ENCODE measurements around the gene AKAP8L. TPM values are rescaled to one million over a fixed set of nuclear protein-coding genes. Genes with fewer than 3 reads are reported as not detected.

The AKAP8L gene
- total RNA-seq, 1 donor, result 69.5 TPM

DNA sequence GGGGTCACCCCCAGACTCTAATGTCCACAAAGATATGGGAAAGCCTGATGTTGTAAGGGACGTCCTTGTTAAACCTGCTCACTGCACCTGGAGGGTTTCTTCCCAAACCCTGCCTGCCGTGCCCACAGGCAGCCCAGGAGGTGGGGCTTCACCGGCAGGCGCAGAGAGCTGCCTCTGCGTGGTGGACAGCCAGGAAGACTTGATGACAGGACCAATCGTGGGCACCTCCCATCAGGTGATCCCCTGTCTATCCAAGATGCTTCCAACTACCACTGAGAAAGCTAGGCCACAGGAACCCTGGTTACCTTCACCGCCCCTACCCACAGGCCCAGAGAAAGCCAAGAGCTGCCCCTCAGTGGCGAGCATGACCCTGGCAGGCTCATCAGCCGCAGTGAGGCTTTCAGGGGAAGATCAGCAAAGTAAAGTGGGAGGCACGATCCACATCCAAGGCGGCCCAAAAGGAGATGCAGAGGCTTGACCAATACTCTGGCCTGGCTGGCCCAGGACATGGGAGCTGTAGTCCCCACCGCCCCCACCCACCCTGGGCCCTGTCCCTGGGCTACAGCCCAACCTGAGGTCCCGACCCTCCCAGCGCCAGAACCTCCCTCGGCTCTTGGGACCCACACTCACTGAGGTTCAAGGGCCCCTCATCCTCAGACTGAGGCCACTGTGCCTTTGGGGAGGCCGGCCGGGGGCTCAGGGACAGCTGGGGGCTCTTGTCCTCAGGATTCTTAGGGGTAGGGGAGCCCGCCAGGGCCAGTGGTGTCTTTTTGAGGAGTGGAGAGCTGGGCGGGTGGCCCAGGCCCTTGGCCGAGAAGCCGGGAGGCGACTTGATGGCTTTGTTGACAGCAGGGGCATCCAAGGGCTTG is 10.4 kb upstream of the AKAP8L start:
- DNase-seq (ENCODE audit: insufficient read length, low spot score, missing footprints), result peak; percentile 82
- Histone ChIP-seq H4K20me1 (ENCODE audit: insufficient read depth, low read length) (peaks cover 22% of the 10 kb centered on the region), H3K4me1 (ENCODE audit: insufficient read depth, low read length) (peaks cover 18% of the 10 kb centered on the region), H3K27ac (ENCODE audit: low read depth, low read length) (no peak overlapping the region), H3K4me2 (ENCODE audit: insufficient read depth, low read length) (no peak overlapping the region), H3K4me3 (ENCODE audit: insufficient read depth, low read length) (no peak overlapping the region), H2AFZ (ENCODE audit: low read length) (no peak overlapping the region), H3K9me3 (ENCODE audit: low read depth, low read length) (no peaks in the 10 kb centered on the region), H3K36me3 (ENCODE audit: insufficient read depth, low read length) (peaks cover 19% of the 10 kb centered on the region), H3K27me3 (ENCODE audit: insufficient read depth, low read length) (no peaks in the 10 kb centered on the region), H3K79me2 (ENCODE audit: insufficient read depth, low read length) (peaks cover 54% of the 10 kb centered on the region)
- no peak for TF ChIP-seq CTCF (IDR thresholded peaks at IDR 0.05; ENCODE audit: extremely low read depth, low read depth, low read length)

DNA sequence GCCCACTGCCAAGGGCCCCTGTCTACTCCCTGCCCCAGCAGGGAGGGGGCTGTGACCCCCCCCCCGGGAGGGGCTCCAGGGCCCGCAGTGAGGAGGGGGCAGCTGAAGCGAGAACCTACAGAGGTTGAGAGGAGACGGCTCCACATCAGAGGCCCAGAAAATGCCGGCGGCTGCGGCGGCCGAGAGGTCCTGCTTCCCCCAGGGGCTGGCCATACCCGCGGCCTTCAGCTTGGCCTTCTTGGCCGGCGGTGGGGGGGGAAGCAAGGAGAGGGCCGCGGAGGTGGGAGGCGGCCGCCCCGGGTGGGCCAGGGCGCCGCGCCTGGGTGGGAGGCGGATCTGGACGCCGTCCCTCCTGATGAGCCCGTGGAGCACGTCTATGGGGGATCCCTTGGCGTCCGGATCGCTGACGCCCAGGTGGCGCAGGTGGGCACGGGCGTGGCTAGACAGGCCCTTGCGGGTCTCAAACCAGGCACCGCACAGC is 9.2 kb upstream of the AKAP8L start:
- peak; percentile 72 for DNase-seq (ENCODE audit: insufficient read length, low spot score, missing footprints)
- no peaks in the 10 kb centered on the region for H3K27me3 ChIP-seq (ENCODE audit: insufficient read depth, low read length)
- no peak overlapping the region for H2AFZ ChIP-seq (ENCODE audit: low read length)
- TF ChIP-seq CTCF (IDR thresholded peaks at IDR 0.05; ENCODE audit: extremely low read depth, low read depth, low read length), result no peak
- H3K9me3 ChIP-seq (ENCODE audit: low read depth, low read length), result no peaks in the 10 kb centered on the region
- H3K4me3 ChIP-seq (ENCODE audit: insufficient read depth, low read length), result no peak overlapping the region
- peaks cover 25% of the 10 kb centered on the region for H4K20me1 ChIP-seq (ENCODE audit: insufficient read depth, low read length)
- H3K36me3 ChIP-seq (ENCODE audit: insufficient read depth, low read length), result peaks cover 30% of the 10 kb centered on the region
- H3K27ac ChIP-seq (ENCODE audit: low read depth, low read length), result no peak overlapping the region
- H3K79me2 ChIP-seq (ENCODE audit: insufficient read depth, low read length), result peaks cover 54% of the 10 kb centered on the region
- peaks cover 15% of the 10 kb centered on the region for H3K4me1 ChIP-seq (ENCODE audit: insufficient read depth, low read length)
- H3K4me2 ChIP-seq (ENCODE audit: insufficient read depth, low read length), result no peak overlapping the region

DNA sequence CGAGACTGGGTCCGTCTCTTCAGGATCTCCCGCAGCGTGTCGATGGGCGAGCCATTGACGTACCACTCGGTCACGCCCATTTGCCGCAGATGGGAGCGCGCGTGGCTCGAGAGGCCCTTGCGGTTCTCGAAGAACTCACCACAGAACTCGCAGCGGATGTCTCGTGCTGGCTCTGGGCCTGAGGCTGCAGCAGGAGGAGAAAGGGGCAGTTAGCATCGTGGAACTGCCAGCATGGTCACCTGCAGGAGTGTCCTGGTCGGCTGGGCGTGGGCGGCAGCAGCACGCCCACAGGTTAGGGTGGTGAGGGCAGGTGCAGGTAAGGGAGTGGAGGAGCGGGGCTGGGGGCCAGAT is 8.5 kb upstream of the AKAP8L start:
- no peak for TF ChIP-seq CTCF (IDR thresholded peaks at IDR 0.05; ENCODE audit: extremely low read depth, low read depth, low read length)
- Histone ChIP-seq H3K4me2 (ENCODE audit: insufficient read depth, low read length) (no peak overlapping the region), H3K36me3 (ENCODE audit: insufficient read depth, low read length) (peaks cover 37% of the 10 kb centered on the region), H3K27ac (ENCODE audit: low read depth, low read length) (no peak overlapping the region), H3K27me3 (ENCODE audit: insufficient read depth, low read length) (no peaks in the 10 kb centered on the region), H3K79me2 (ENCODE audit: insufficient read depth, low read length) (peaks cover 54% of the 10 kb centered on the region), H3K4me3 (ENCODE audit: insufficient read depth, low read length) (no peak overlapping the region), H3K4me1 (ENCODE audit: insufficient read depth, low read length) (peaks cover 15% of the 10 kb centered on the region), H2AFZ (ENCODE audit: low read length) (no peak overlapping the region), H4K20me1 (ENCODE audit: insufficient read depth, low read length) (peaks cover 25% of the 10 kb centered on the region), H3K9me3 (ENCODE audit: low read depth, low read length) (no peaks in the 10 kb centered on the region)
- DNase-seq (ENCODE audit: insufficient read length, low spot score, missing footprints), result peak; percentile 80
